SJSA1 (cell line): Measurements from ENCODE around the gene ST6GALNAC3. TPM values are rescaled to one million over a fixed set of nuclear protein-coding genes. Genes with fewer than 3 reads are reported as not detected.

ENCODE experiments used
- DNase-seq, 2 experiments: peaks; one replicate each; pipeline ENCODE4 v3.0.0-alpha.2; 2015 to 2020; ENCODE audit warnings: low spot score in 2 of 2, low read depth in 1 of 2
- H3K27ac ChIP-seq: fragments of 250-450 bp; sonication (Bioruptor Pico); 2 replicates; pipeline ENCODE4 v1.5.1; 2020; ENCODE audit warnings: mild to moderate bottlenecking, moderate library complexity
- H3K27me3 ChIP-seq: fragments of 250-450 bp; sonication (Bioruptor Pico); replicated peaks from 2 replicates; pipeline ENCODE4 v1.5.1; 2020; ENCODE audit warnings: mild to moderate bottlenecking, moderate library complexity
- H3K36me3 ChIP-seq: fragments of 250-450 bp; sonication (Bioruptor Pico); 2 replicates; pipeline ENCODE4 v1.5.1; 2020; ENCODE audit warnings: mild to moderate bottlenecking
- H3K4me1 ChIP-seq: fragments of 250-450 bp; sonication (Bioruptor Pico); replicated peaks from 2 replicates; pipeline ENCODE4 v1.6.1; 2021; ENCODE audit warnings: mild to moderate bottlenecking
- H3K4me3 ChIP-seq: fragments of 250-450 bp; sonication (Bioruptor Pico); 2 replicates; pipeline ENCODE4 v1.5.1; 2020; ENCODE audit warnings: mild to moderate bottlenecking
- H3K9me3 ChIP-seq: fragments of 250-450 bp; sonication (Bioruptor Pico); replicated peaks from 2 replicates; pipeline ENCODE4 v1.5.1; 2020; ENCODE audit warnings: mild to moderate bottlenecking
- total RNA-seq: library from RNA; depleted of rRNA; stranded (reverse); fragments of >200 nt; shearing (Covaris generic); gene quantifications from 2 replicates; pipeline ENCODE4 v1.2.3, GENCODE V29; 2014

Gene ST6GALNAC3
- total RNA-seq, 1 experiment from 2014 or later: 5.1 TPM

GRCh38 chr1:76444773-76445172 lies 370.2 kb downstream of the ST6GALNAC3 start:
- DNase-seq: no peak
- no peaks in the 10 kb centered on the region for H3K4me1 ChIP-seq
- H3K36me3 ChIP-seq: no peaks in the 10 kb centered on the region
- H3K27me3 ChIP-seq: no peaks in the 10 kb centered on the region
- no peaks in the 10 kb centered on the region for H3K9me3 ChIP-seq
- H3K4me3 ChIP-seq: no peak overlapping the region
- H3K27ac ChIP-seq: no peak overlapping the region

GRCh38 chr1:76450229-76450628 lies 375.7 kb downstream of the ST6GALNAC3 start:
- no peak for DNase-seq
- no peaks in the 10 kb centered on the region; the same call in 1 of the 2 replicates for H3K9me3 ChIP-seq
- H3K36me3 ChIP-seq: no peaks in the 10 kb centered on the region
- H3K27ac ChIP-seq: no peak overlapping the region
- no peaks in the 10 kb centered on the region for H3K4me1 ChIP-seq
- H3K4me3 ChIP-seq: no peak overlapping the region
- no peaks in the 10 kb centered on the region for H3K27me3 ChIP-seq

GRCh38 chr1:76463278-76463677 lies 388.7 kb downstream of the ST6GALNAC3 start:
- no peak overlapping the region for H3K27ac ChIP-seq
- H3K4me3 ChIP-seq: no peak overlapping the region
- no peaks in the 10 kb centered on the region for H3K4me1 ChIP-seq
- no peaks in the 10 kb centered on the region for H3K9me3 ChIP-seq
- no peak for DNase-seq
- no peaks in the 10 kb centered on the region for H3K27me3 ChIP-seq
- no peaks in the 10 kb centered on the region for H3K36me3 ChIP-seq

GRCh38 chr1:76463849-76464248 lies 389.3 kb downstream of the ST6GALNAC3 start:
- DNase-seq: no peak
- Histone ChIP-seq H3K27ac (no peak overlapping the region), H3K27me3 (no peaks in the 10 kb centered on the region), H3K4me3 (no peak overlapping the region), H3K9me3 (no peaks in the 10 kb centered on the region), H3K4me1 (no peaks in the 10 kb centered on the region), H3K36me3 (no peaks in the 10 kb centered on the region)

- H3K27me3 ChIP-seq: no peaks in the 10 kb centered on the region
- DNase-seq: no peak
- H3K4me3 ChIP-seq: no peak overlapping the region
- H3K36me3 ChIP-seq: no peaks in the 10 kb centered on the region
- H3K4me1 ChIP-seq: no peaks in the 10 kb centered on the region
- H3K9me3 ChIP-seq: no peaks in the 10 kb centered on the region
- no peak overlapping the region for H3K27ac ChIP-seq
Observed at GRCh38 chr1:76465030-76465429, 390.5 kb downstream of the ST6GALNAC3 start.

GRCh38 chr1:76470166-76470565 lies 395.6 kb downstream of the ST6GALNAC3 start:
- no peak for DNase-seq
- H3K36me3 ChIP-seq: no peaks in the 10 kb centered on the region

GRCh38 chr1:76471536-76471935 lies 397.0 kb downstream of the ST6GALNAC3 start:
- H3K36me3 ChIP-seq: no peaks in the 10 kb centered on the region
- no peak for DNase-seq
- H3K27ac ChIP-seq: no peak overlapping the region
- no peak overlapping the region for H3K4me3 ChIP-seq
- H3K27me3 ChIP-seq: no peaks in the 10 kb centered on the region
- H3K4me1 ChIP-seq: no peaks in the 10 kb centered on the region
- no peaks in the 10 kb centered on the region for H3K9me3 ChIP-seq

More at GRCh38 chr1:76470166-76470565, 395.6 kb downstream of the ST6GALNAC3 start:
- H3K27ac ChIP-seq: no peak overlapping the region
- no peak overlapping the region for H3K4me3 ChIP-seq
- no peaks in the 10 kb centered on the region for H3K9me3 ChIP-seq
- H3K27me3 ChIP-seq: no peaks in the 10 kb centered on the region
- no peaks in the 10 kb centered on the region for H3K4me1 ChIP-seq

- no peaks in the 10 kb centered on the region for H3K27me3 ChIP-seq
- H3K4me1 ChIP-seq: no peaks in the 10 kb centered on the region
- H3K4me3 ChIP-seq: no peak overlapping the region
- H3K9me3 ChIP-seq: no peaks in the 10 kb centered on the region
- no peak for DNase-seq
- H3K36me3 ChIP-seq: no peaks in the 10 kb centered on the region
- no peak overlapping the region for H3K27ac ChIP-seq
Observed at GRCh38 chr1:76473591-76473990, 399.0 kb downstream of the ST6GALNAC3 start.

- Histone ChIP-seq H3K9me3 (no peaks in the 10 kb centered on the region), H3K4me3 (no peak overlapping the region), H3K36me3 (no peaks in the 10 kb centered on the region), H3K27ac (no peak overlapping the region), H3K27me3 (no peaks in the 10 kb centered on the region), H3K4me1 (no peaks in the 10 kb centered on the region)
- DNase-seq: no peak
Observed at GRCh38 chr1:76474922-76475321, 400.4 kb downstream of the ST6GALNAC3 start.

- H3K36me3 ChIP-seq: no peaks in the 10 kb centered on the region
- no peak overlapping the region for H3K27ac ChIP-seq
- no peaks in the 10 kb centered on the region for H3K9me3 ChIP-seq
- H3K4me3 ChIP-seq: no peak overlapping the region
- no peak for DNase-seq
- no peaks in the 10 kb centered on the region for H3K4me1 ChIP-seq
- no peaks in the 10 kb centered on the region for H3K27me3 ChIP-seq
Observed at GRCh38 chr1:76477156-76477555, 402.6 kb downstream of the ST6GALNAC3 start.

- no peak for DNase-seq
- H3K4me1 ChIP-seq: no peaks in the 10 kb centered on the region
- no peaks in the 10 kb centered on the region for H3K9me3 ChIP-seq
- H3K36me3 ChIP-seq: no peaks in the 10 kb centered on the region
- no peak overlapping the region for H3K27ac ChIP-seq
- no peak overlapping the region for H3K4me3 ChIP-seq
- no peaks in the 10 kb centered on the region for H3K27me3 ChIP-seq
Observed at GRCh38 chr1:76480827-76481226, 406.3 kb downstream of the ST6GALNAC3 start.

GRCh38 chr1:76481672-76482071 lies 407.1 kb downstream of the ST6GALNAC3 start:
- Histone ChIP-seq H3K4me1 (no peaks in the 10 kb centered on the region), H3K9me3 (no peaks in the 10 kb centered on the region), H3K36me3 (no peaks in the 10 kb centered on the region), H3K27ac (no peak overlapping the region), H3K4me3 (no peak overlapping the region), H3K27me3 (no peaks in the 10 kb centered on the region)
- DNase-seq: no peak

- DNase-seq: no peak
- Histone ChIP-seq H3K27ac (no peak overlapping the region), H3K36me3 (no peaks in the 10 kb centered on the region), H3K27me3 (no peaks in the 10 kb centered on the region), H3K4me3 (no peak overlapping the region), H3K9me3 (no peaks in the 10 kb centered on the region), H3K4me1 (no peaks in the 10 kb centered on the region)
Observed at GRCh38 chr1:76482272-76482671, 407.7 kb downstream of the ST6GALNAC3 start.

GRCh38 chr1:76491737-76492136 lies 417.2 kb downstream of the ST6GALNAC3 start:
- Histone ChIP-seq H3K36me3 (no peaks in the 10 kb centered on the region), H3K4me1 (no peaks in the 10 kb centered on the region), H3K27ac (no peak overlapping the region), H3K4me3 (no peak overlapping the region), H3K27me3 (no peaks in the 10 kb centered on the region), H3K9me3 (no peaks in the 10 kb centered on the region)
- DNase-seq: no peak

GRCh38 chr1:76492752-76493430 lies 418.3 kb downstream of the ST6GALNAC3 start:
- no peaks in the 10 kb centered on the region for H3K36me3 ChIP-seq
- no peak overlapping the region for H3K4me3 ChIP-seq
- no peaks in the 10 kb centered on the region for H3K27me3 ChIP-seq
- H3K4me1 ChIP-seq: no peaks in the 10 kb centered on the region
- no peaks in the 10 kb centered on the region for H3K9me3 ChIP-seq
- H3K27ac ChIP-seq: no peak overlapping the region
- DNase-seq: no peak
